Loucy (cell line): Measurements from ENCODE around the gene MPHOSPH9.

Source experiments
- CTCF ChIP-seq: fragments of 200-600 bp; sonication (generic); conservative IDR thresholded peaks from 2 replicates; pipeline ENCODE4 v1.5.1; 2014; ENCODE audit warnings: mild to moderate bottlenecking, antibody characterized with exemption, low read length
- EZH2phosphoT487 ChIP-seq: fragments of 200-600 bp; IDR thresholded peaks from 2 replicates; pipeline ENCODE4 v1.6.1; 2018; ENCODE audit warnings: antibody characterized with exemption, mild to moderate bottlenecking, moderate library complexity, borderline replicate concordance

- TF ChIP-seq CTCF = no peak
- TF ChIP-seq EZH2phosphoT487 = no peak
Observed at GRCh38 chr12:123232472-123232806, 502 bp downstream of the MPHOSPH9 start.
